RWPE1 (cell line): ENCODE measurements around the gene EFHC1.
A peak's percentile ranks its signal among the peaks of the same experiment; 100 is the strongest.
"Not testable (repeated sequence)": the region's sequence is repeated elsewhere in the genome, so short reads cannot be mapped to it uniquely, and the experiment has no call there.

ENCODE experiments used
- CTCF ChIA-PET: fragments of 350-600 bp; sonication (Branson Sonifier 250); formaldehyde crosslinking; extraction: SDS; loops from one replicate; lab custom pipeline; 2021; lab: Yijun Ruan, JAX
- POLR2A ChIA-PET: fragments of 400-600 bp; formaldehyde crosslinking; extraction: SDS; loops from one replicate; lab custom pipeline; 2020; ENCODE audit warnings: antibody characterized with exemption; ENCODE audit not compliant: low non-redundant PET; lab: Yijun Ruan, JAX
- DNase-seq: peaks from one replicate; pipeline ENCODE4 v3.0.0; 2012; ENCODE audit warnings: low spot score
- H3K27ac ChIP-seq: fragments of 450-650 bp; 2 replicates; pipeline ENCODE4 v1.5.1; 2017
- TF ChIP-seq, protein P1 (sequence below): fragments of 450-650 bp; conservative IDR thresholded peaks from 2 replicates; pipeline ENCODE4 v1.5.1; 2017; ENCODE audit warnings: low read depth, mild to moderate bottlenecking

EFHC1 gene

DNA sequence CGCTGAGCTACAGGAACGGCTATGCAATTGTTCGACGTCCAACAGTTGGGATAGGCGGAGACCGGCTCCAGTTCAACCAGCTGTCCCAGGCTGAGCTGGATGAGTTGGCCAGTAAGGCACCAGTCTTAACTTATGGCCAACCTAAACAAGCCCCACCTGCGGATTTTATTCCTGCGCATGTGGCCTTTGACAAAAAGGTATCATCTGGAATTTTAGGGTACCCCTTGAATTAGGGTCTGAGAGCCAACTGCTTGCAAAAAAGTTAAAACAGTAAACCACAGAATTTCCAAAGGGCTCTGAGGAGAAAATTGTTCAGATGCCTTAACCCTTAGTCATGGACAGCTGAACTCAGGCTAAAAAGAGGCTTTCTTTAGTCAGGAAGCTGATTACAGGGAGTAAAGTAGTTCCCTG is 3.8 kb downstream of the EFHC1 start:
- DNase-seq, result peak; percentile 64
- ChIA-PET CTCF (interaction anchor here (0.9 kb wide), 1 partner anchor 174 kb away, joined by 3 read pairs; no protein-coding TSS in a partner anchor), POLR2A (no interaction called here)
- TF ChIP-seq, protein P1, sequence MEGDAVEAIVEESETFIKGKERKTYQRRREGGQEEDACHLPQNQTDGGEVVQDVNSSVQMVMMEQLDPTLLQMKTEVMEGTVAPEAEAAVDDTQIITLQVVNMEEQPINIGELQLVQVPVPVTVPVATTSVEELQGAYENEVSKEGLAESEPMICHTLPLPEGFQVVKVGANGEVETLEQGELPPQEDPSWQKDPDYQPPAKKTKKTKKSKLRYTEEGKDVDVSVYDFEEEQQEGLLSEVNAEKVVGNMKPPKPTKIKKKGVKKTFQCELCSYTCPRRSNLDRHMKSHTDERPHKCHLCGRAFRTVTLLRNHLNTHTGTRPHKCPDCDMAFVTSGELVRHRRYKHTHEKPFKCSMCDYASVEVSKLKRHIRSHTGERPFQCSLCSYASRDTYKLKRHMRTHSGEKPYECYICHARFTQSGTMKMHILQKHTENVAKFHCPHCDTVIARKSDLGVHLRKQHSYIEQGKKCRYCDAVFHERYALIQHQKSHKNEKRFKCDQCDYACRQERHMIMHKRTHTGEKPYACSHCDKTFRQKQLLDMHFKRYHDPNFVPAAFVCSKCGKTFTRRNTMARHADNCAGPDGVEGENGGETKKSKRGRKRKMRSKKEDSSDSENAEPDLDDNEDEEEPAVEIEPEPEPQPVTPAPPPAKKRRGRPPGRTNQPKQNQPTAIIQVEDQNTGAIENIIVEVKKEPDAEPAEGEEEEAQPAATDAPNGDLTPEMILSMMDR, result no peak
- H3K27ac ChIP-seq, result peak overlapping the region; percentile 87

DNA sequence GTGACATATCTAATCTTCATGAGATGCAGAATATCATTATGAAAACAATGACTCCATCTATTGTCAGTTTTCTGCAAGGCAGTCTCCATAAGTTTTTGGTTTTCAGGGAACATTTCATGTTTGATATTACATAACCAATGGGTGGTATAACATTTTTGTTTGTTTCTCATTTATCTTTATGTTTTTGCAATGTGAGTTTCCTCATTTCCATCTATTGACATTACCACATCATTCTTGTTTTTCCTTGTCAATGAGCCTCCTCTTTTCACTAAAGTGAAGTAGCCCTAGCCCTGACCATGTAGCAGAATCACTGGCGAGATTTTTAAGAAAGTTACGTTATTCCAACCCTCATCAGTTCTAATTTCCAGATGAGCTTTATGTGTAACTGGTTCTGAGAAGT is 4.4 kb downstream of the EFHC1 start:
- no peak for DNase-seq
- POLR2A ChIA-PET, result no interaction called here
- no peak overlapping the region for H3K27ac ChIP-seq
- TF ChIP-seq, protein P1, result no peak
- CTCF ChIA-PET, result interaction anchor here (0.9 kb wide), 1 partner anchor 173 kb away, joined by 3 read pairs; no protein-coding TSS in a partner anchor

GRCh38 chr6:52426667-52427066 is 6.5 kb downstream of the EFHC1 start:
- H3K27ac ChIP-seq, result no peak overlapping the region
- CTCF ChIA-PET, result no interaction called here
- DNase-seq, result no peak
- POLR2A ChIA-PET, result no interaction called here
- TF ChIP-seq, protein P1, result no peak

DNA sequence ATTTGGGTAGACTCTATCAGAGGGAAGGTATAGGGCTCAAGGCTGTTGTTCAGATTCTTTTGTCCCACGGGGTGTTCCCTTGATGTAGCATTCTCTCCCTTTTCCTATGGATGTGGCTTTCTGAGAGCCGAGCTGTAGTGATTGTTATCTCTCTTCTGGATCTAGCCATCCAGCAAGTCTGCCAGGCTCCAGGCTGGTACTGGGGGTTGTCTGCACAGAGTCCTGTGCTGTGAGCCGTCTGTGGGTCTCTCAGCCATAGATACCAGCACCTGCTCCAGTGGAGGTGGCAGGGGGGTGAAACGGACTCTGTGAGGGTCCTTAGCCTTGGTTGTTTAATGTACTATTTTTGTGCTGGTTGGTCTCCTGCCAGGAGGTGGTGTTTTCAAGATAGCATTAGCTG is 13.2 kb downstream of the EFHC1 start:
- CTCF ChIA-PET, result interaction anchor here (1.6 kb wide), 1 partner anchor 19 kb away, joined by 5 read pairs; no protein-coding TSS in a partner anchor
- H3K27ac ChIP-seq, POLR2A ChIA-PET, DNase-seq: not testable (repeated sequence)

DNA sequence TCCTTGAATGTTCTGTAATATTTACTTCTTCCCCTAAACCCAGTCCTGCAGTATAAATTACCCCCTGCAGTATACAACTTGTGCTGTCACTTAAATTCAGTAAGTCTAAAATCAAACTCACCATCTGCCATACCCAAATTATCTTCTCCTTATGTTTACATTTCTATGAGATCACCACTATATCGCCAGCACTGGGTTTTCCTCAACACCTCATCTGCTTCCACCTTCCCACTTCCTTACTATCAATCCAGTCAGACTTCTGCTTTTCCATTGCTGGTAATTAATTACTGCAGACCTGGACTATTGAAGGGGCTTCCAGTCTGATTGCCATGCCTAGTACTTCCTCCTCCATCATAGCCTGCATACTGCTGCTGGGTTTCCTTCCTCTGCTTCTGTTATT is 15.2 kb downstream of the EFHC1 start:
- CTCF ChIA-PET, result interaction anchor here (0.6 kb wide), 1 partner anchor 213 kb away, joined by 3 read pairs; no protein-coding TSS in a partner anchor
- H3K27ac ChIP-seq, result no peak overlapping the region
- POLR2A ChIA-PET, result no interaction called here
- no peak for DNase-seq
- TF ChIP-seq, protein P1, result no peak

GRCh38 chr6:52438926-52439325 is 18.8 kb downstream of the EFHC1 start:
- CTCF ChIA-PET, result interaction anchor here (0.7 kb wide), 1 partner anchor 108 kb away, joined by 3 read pairs; no protein-coding TSS in a partner anchor
- H3K27ac ChIP-seq, result no peak overlapping the region
- POLR2A ChIA-PET, result no interaction called here
- TF ChIP-seq, protein P1, result no peak
- no peak for DNase-seq

- peak; percentile 83 for DNase-seq
- POLR2A ChIA-PET, result no interaction called here
- H3K27ac ChIP-seq, result peak overlapping the region; percentile 73
- TF ChIP-seq, protein P1, result no peak
- CTCF ChIA-PET, result interaction anchor here (0.5 to 0.7 kb wide), 3 partner anchors 29 to 97 kb away, joined by 3 to 5 read pairs (median 3); no protein-coding TSS in a partner anchor
Measured at GRCh38 chr6:52454556-52454955, 34.4 kb downstream of the EFHC1 start.
